Ishikawa (cell line): Measurements from ENCODE around the gene STRADB.

Experiments
- CEBPB ChIP-seq: IDR thresholded peaks from 2 replicates; pipeline ENCODE4 v1.6.1; 2012
- EP300 ChIP-seq: IDR thresholded peaks from 2 replicates; pipeline ENCODE4 v1.6.1; 2012; ENCODE audit warnings: borderline replicate concordance
- FOXM1 ChIP-seq: IDR thresholded peaks from 2 replicates; pipeline ENCODE4 v1.6.1; 2012; ENCODE audit warnings: low read depth, borderline replicate concordance
- NFIC ChIP-seq: IDR thresholded peaks from 2 replicates; pipeline ENCODE4 v1.6.1; 2012
- TAF1 ChIP-seq: IDR thresholded peaks from 2 replicates; pipeline ENCODE4 v1.6.1; 2012; ENCODE audit warnings: low read depth, mild to moderate bottlenecking
- TEAD4 ChIP-seq: IDR thresholded peaks from 2 replicates; pipeline ENCODE4 v1.6.1; 2012
- USF1 ChIP-seq: IDR thresholded peaks from 2 replicates; pipeline ENCODE4 v1.6.1; 2012
- TF ChIP-seq, protein P1 (sequence below): IDR thresholded peaks from 2 replicates; pipeline ENCODE4 v1.6.1; 2012; ENCODE audit warnings: low read depth, mild to moderate bottlenecking

DNA sequence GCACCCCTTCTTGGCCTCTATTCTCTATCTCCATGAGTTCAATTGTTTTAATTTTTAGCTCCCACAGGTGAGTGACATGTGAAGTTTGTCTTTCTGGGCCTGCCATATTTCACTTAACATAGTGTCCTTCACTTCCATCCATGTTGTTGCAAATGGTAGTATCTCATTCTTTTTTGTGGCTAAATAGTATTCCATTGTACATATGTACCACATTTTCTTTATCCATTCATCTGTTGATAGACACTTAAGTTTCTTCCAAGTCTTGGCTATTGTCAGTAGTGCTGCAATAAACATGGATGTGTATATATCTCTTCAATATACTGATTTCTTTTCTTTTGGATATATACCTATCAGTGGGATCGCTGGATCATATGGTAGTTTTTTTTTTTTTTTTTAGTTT lies 9.0 kb downstream of the STRADB start:
- TF ChIP-seq CEBPB (no peak), TAF1 (no peak), FOXM1 (no peak), NFIC (no peak), USF1 (no peak), EP300 (no peak), TEAD4 (no peak)
- TF ChIP-seq, protein P1, sequence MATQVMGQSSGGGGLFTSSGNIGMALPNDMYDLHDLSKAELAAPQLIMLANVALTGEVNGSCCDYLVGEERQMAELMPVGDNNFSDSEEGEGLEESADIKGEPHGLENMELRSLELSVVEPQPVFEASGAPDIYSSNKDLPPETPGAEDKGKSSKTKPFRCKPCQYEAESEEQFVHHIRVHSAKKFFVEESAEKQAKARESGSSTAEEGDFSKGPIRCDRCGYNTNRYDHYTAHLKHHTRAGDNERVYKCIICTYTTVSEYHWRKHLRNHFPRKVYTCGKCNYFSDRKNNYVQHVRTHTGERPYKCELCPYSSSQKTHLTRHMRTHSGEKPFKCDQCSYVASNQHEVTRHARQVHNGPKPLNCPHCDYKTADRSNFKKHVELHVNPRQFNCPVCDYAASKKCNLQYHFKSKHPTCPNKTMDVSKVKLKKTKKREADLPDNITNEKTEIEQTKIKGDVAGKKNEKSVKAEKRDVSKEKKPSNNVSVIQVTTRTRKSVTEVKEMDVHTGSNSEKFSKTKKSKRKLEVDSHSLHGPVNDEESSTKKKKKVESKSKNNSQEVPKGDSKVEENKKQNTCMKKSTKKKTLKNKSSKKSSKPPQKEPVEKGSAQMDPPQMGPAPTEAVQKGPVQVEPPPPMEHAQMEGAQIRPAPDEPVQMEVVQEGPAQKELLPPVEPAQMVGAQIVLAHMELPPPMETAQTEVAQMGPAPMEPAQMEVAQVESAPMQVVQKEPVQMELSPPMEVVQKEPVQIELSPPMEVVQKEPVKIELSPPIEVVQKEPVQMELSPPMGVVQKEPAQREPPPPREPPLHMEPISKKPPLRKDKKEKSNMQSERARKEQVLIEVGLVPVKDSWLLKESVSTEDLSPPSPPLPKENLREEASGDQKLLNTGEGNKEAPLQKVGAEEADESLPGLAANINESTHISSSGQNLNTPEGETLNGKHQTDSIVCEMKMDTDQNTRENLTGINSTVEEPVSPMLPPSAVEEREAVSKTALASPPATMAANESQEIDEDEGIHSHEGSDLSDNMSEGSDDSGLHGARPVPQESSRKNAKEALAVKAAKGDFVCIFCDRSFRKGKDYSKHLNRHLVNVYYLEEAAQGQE: no peak
